ENCODE data around the gene PIMREG.

GRCh38 chr17:6408276-6408675 lies 36.0 kb upstream of the PIMREG start:
- no peak for TF ChIP-seq CTCF (IDR thresholded peaks at IDR 0.05; ENCODE audit: low read length)
- no peak for TF ChIP-seq EZH2 (IDR thresholded peaks at IDR 0.05; ENCODE audit: borderline replicate concordance, low read length)

Measured in OCI-LY1 (cell line).